IPS-NIHi11 (cell line): ENCODE data around the gene LAMA2.
A peak's percentile ranks its signal among the peaks of the same experiment; 100 is the strongest.

Source experiments
- DNase-seq: peaks from one replicate; pipeline ENCODE4 v3.0.0; 2012; ENCODE audit warnings: mixed read lengths, low spot score

Gene LAMA2

DNA sequence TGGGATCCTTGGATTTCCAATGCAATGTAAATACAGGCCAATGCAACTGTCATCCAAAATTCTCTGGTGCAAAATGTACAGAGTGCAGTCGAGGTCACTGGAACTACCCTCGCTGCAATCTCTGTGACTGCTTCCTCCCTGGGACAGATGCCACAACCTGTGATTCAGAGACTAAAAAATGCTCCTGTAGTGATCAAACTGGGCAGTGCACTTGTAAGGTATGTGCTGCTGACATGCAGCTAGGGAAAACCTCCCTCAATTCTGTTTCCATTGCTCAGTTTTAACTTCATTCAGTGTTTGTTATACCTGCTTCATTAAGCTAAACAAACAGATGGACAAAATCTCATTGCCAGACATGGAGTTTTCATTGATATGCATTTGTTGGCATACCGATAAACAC lies 429.9 kb downstream of the LAMA2 start:
- DNase-seq: peak; percentile 25

DNA sequence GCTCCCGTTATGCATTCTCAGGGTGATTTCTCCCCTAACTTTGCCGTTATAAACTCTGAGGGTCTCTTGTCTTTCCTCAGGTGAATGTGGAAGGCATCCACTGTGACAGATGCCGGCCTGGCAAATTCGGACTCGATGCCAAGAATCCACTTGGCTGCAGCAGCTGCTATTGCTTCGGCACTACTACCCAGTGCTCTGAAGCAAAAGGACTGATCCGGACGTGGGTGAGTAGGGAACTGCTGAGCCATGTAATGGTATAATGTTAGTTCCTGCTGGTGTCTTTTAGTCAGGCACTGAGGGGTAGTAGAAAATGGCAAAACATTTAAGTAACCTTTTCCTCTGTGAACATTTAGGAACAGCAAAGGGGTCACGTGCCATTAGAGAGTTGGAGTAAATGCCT lies 431.6 kb downstream of the LAMA2 start:
- no peak for DNase-seq

DNA sequence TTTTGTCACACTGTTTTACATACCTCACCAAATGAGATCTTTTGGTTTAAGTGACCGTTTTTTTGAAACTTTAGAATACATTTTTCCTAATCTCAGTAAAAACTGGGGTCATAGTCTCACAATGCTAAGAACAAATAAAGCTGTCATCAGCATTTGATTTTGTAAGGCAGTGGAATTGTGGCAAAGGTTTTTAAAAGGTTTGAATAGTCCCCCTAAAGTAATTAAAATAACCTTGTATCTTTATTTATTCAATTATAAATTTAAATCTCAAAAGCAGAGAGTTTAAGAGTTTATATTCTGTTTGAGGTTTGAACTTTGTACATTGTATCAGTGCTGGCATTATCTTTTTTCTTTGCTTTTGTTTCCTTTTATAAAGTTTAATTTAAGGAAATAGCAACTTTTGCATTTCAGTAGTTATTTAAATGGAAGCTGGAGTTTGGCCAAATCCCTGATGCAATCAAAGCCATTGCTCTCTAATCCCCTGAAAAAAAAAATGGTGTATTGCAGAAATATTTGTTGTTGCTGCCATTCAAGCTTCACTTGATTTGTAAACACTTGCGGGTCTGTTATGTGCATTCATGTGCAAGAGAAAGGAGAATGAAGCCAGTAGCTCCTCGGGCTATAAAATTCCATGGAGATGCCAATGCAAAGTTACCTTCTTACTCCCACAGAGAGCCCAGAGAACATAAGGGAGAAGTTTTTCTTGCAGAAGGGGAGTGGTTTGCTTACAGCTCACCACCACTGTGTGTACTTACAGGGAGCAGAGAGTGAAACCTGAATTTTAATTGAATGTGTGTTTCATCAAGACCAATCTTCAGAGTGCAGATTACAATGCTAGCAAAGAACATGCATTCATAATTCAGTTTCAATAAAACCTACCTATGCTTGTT lies 435.2 kb downstream of the LAMA2 start:
- DNase-seq: peak; percentile 64

DNA sequence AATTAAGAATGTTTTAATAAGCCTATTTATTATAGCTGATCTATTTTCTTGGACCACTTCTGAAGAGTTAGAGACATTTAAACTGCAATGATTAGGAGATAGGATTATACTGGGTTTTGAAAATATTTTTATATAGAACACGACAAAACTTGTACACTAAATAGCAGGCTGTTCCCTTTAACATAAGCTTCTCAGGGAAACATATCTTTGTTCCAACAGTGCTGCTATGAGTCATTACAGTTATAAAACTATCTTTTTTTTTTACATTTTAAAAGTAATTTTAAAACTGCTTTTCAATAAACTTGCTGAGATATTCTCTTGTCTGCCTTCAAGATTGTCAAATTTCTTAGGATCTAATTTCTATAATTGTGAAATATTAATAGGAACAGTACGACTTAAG lies 438.0 kb downstream of the LAMA2 start:
- DNase-seq: no peak

DNA sequence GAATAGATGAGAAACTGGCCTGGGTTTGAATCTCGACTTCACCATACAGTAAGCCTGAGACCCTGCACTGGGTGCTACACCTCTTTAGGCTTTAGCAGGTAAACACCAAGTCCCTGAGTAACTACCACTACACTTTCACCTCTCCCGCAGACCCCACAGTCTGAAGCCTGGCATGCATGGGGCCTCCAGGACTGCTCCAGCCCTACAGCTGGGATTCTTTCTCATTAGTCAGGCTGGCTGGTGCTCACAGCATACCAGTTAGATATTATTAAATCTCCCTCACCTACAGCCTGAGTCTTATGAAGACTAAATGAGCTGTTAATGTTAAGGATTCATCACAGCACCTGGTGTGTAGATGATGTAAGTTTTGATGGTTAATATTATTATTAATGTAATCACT lies 438.4 kb downstream of the LAMA2 start:
- DNase-seq: no peak

DNA sequence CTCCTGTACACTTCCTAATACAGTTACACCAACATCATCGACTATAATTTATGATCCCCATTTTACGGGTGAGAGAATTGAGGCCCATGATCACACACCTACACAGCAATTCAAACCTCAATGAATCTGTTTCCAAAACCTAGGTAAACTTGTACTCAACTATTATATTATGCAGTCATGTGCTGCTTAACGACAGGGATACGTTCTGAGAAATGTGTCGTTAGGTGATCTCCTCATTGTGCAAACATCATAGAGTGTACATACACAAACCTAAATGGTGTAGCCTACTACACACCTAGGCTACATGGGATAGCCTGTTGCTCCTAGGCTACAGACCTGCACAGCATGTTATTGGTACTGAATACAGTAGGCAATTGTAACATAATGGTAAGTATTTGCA lies 441.4 kb downstream of the LAMA2 start:
- no peak for DNase-seq

DNA sequence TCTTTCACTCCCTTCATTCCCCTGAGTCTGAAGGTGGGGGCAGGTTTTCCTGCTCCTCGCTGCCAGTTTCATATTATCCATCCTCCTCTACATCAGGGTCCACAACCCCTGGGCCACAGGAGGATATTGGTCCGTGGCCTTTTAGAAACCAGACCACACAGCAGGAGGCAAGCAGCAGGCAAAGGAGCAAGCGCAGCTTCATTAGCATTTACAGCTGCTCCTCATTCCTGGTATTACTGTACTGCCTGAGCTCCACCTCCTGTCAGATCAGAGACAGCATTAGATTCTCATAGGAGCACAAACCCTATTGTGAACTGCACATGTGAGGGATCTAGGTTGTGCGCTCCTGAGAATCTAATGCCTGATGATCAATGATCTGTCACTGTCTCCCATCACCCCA lies 446.7 kb downstream of the LAMA2 start:
- no peak for DNase-seq

DNA sequence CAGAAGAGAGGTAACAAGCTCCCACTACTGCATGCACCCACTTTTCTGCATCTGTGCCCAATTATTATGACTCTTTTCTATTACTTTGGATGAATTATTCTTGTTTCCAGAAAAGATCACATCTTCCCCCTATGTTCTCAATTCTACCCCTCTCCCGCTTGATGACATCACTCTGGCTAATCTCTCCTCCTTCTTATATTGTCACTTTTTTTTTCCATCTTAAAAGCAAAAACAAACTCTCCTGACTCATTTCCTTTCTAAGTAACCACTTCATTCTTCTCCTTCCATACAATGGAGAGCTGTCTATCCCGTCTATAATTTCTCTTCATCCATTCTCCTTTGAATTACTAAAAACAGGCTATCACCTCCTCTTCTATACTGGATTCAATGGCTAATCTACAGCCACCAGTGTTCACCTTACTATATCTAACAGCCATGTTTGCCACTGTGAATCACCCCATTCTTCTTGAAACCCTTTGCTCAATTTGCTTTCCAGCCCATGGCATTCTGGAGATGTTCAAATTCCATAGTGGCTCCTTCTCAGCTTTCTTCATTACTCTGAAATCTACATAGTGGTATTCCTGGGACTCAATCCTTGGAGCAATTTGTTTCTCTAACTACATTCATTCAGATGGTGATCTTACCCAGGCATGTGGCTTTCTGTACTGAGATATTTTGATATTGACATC lies 448.7 kb downstream of the LAMA2 start:
- no peak for DNase-seq

DNA sequence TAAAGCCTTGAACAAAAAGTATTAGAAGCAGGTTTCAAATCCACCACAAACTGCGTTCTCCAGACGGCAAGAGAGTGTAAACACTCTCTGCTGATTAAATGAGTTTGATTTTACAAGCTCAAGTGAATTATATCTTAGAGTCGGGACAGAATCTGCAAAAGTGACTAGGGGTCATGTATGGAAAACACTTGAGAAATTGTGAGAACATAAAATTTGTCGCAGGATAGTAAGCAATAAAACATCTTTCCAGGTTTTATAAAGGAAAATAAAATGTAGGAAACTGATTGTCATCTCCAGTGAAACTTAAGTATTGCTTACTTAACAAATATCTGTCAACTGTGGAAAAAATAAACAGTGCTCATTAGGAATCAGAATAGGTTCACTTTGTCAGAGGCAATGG lies 452.9 kb downstream of the LAMA2 start:
- DNase-seq: no peak

DNA sequence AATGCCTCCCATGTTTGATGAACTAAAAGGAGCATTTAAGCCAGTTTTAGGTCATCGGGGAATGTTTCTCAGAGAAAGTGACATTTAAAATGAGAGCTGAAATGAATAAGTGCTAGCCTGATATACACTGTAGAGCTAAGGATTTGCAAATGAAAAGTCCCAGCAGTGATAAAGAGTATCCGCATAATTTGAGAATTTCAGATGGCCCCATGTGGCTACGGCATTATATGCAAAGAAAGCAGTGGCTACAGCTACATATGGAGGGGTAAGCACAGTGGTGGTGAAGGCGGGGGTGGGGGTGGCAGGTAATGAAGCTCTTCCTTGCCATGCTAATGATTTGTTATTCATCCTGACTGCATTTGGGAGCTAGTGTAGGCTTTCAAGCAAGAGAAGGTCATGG lies 455.7 kb downstream of the LAMA2 start:
- no peak for DNase-seq

DNA sequence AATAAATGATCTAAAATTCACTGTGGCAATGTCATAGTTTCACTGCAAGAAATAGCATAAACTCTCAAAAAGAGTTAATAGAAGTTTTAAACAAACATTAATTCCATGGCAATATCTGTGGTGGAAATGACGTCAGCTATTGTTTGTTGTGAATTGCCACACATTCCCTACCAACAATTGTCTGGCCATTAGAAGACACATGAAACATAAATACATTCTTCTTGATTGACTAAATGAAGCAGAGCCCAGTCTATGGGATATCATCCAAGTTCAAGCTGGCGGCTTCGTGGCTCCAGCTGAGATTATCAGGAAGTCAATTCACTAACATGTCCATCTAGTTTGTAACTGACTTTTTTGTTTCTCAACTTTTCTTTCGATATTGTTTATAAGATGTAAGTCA lies 458.0 kb downstream of the LAMA2 start:
- no peak for DNase-seq

DNA sequence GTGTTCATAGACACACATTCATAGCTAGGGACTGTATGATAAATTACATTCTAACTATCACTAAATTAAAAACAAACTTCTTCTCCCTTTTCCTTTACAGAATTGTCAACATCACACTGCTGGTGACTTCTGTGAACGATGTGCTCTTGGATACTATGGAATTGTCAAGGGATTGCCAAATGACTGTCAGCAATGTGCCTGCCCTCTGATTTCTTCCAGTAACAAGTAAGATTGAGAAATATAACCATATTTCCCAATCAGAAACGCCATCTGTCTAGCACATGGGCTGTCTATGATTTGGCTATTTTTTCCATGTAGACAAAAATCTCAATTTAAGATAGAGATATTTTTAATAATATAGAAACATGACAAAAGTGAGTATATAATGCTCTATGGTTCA lies 459.3 kb downstream of the LAMA2 start:
- no peak for DNase-seq

DNA sequence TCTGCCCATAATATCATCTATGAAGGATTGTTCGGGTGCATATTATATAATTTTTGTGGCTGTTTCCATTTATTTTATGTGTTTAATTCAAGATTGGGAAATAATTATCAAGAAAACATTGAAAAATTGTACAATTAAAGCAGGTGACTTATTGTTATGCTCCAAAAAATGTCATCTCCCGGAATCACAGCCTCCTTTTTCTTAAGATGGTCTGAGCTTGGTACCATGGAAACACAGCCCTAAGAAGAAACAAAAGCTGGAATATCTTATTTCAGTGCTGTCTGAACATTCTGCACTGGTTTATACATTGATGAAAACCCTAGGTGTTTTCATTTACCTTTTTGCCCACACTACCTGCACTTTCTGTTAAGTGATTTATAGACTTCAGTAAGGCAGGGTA lies 459.9 kb downstream of the LAMA2 start:
- no peak for DNase-seq

DNA sequence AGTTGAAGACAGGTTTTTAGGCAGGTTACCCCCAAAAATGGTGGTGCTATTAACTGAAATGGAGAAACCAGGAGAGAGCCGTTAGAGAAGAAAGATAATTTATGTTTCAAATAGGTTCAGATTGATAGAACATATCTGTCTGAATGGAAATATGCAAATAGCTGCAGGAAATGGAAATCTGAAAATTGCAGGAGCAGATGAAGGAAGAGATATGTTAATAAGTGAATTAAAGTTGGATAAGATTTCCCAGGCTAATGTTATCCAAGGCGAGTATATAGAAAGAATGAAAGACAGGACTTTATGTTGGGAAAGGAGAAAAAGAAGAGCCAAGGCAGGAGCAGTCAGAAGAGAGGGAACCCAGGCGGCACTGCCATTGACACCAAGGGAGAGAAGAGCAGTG lies 461.4 kb downstream of the LAMA2 start:
- no peak for DNase-seq

DNA sequence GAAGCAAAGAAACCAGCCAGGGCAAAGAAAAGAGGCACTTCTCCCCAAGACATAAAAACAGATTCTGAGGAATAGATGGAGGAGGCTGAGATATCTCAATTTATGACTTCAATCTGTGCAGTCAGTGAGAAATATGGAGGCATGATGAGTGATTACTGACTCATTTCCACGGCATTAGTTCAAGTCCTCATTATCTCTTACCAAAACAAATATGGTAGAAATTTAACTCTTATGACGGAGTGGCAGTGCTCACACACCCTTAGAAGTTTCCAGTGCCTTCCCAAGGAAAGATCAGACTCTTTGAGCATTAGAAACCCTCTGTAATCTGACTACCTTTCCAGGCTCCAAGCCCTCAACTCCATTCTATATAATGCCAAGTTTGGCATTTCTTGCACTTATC lies 463.0 kb downstream of the LAMA2 start:
- no peak for DNase-seq

DNA sequence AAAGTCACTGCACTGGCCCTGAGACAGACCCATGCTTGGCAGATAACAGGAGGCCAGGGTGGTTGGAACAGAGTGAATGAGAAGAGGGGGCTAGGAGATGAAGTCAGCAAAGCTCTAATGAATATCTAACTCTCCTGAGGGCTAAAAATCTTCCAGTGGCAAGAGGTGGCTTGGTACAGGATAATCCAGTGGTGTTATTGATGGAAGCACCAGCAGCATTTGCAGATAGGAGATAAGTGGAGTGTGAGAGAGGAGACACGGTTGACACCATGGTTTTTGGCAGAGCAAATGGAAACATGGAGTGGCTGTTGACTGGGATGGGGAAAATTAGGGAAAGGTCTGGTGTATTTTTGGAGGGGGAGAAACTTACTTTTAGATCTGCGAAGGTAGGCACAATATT lies 464.0 kb downstream of the LAMA2 start:
- DNase-seq: no peak

DNA sequence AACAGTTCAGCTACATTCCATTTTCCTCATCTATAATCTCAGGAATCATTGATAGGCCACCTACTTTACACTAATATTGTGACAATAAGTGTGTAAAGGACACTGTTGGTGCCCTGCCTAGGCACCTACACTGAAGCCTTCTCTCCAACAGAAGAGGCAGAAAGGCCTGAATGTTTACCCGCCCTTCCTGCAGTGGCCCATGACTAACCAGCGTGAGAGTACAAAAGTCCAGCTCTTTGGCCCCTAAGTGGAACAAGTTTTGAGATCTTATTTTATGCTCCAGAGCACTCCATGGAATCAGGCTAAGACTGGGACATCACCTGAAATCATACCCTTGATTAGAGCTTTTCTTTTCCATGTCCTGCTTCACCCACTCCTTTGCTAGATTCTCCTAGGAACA lies 467.3 kb downstream of the LAMA2 start:
- no peak for DNase-seq

DNA sequence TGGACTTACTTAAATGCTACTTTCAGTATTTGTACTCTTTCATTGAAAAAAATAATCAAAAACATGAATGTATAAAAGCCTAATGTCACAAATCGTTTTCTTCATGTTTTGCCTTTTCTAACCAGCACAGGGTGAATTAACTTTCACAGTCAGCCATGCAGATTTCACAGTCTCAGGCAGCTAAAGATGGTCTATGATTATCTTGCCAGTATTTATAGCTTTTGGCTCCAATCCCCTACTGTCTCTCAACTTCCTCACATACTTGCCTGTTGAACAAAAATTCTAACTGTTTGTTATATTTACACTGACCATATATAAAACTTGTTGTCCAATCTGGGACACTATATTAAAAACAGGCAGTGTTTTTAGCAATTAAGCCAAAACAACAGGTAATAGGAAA lies 468.9 kb downstream of the LAMA2 start:
- no peak for DNase-seq

DNA sequence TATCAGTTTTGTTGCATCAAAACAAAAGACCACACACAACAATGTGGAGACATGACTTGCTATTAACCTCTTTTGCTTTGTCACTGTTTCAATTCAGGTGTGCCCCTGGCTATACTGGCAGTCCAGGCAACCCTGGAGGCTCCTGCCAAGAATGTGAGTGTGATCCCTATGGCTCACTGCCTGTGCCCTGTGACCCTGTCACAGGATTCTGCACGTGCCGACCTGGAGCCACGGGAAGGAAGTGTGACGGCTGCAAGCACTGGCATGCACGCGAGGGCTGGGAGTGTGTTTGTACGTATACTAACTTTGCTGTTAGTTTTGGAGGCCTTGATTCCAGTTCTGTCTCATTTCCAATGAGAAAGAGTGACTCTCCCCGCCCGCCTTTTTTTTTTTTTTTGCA lies 470.1 kb downstream of the LAMA2 start:
- no peak for DNase-seq

DNA sequence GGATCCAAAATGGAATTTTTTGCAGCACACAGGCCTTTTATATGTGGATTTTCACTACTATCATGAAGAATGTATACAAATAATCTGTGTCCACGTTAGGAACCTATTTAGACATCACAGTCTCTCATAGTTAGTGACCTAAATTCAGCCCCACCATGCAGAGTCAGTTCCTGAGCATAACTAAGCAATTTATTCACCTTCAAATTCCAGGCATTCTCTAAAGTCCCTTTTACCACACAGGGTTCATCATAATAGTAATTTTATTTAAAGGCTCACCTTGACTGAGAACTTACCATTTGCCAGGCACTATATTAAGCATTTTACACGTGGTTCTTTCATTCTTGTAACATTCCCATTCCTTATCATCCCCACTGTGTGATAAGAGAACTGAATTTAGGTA lies 473.2 kb downstream of the LAMA2 start:
- DNase-seq: no peak

DNA sequence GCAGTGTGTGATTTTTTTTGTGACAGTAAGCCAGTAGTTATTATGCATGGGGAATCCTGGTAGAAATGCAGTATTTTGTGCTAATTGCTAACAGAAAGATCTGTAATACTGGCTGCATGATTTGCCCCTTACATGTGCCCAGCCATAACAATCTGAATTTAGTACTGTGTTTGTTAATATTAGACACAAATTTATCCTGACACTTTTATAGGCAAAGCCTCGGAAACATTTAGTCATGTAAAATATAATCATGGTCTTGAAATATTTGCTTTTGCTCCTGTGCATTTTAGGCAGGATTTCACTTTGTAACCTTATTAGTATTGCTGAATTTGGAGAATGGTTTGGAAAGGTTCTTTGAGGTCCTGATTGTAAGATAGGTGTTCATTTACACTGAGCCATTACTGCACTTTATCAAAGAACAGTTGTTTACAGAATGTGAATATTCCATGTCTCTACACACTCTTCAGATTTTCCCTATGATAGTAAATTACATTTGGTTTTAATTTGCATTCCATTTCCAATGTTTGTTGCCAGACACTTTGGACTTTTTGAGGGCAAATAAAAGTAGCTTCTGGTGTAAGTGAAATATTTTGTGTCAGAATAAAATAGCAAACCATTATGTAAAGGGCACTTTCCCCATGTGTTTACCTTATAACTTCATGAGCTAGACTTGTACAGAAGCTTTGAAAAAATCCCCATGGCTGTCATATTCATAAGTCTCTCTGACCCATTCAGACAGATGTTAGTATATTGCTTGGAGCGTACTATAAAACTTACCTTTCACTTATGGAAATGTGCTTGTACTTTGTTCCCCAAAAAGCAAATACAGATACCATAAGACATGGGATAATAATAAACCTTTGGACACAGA lies 477.1 kb downstream of the LAMA2 start:
- DNase-seq: no peak

DNA sequence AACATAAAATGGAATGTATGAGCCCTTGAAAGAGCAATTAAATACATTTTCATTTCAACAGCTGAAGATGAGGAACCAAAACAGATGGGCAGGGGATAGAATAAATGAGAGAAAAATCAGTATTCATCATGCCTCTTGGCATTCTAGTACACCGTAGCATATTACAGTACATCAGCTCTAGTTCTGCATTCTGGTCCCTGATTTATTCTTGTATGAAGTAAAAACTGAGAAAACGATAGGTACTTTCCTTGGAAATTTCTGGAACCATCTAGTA lies 477.7 kb downstream of the LAMA2 start:
- DNase-seq: no peak

DNA sequence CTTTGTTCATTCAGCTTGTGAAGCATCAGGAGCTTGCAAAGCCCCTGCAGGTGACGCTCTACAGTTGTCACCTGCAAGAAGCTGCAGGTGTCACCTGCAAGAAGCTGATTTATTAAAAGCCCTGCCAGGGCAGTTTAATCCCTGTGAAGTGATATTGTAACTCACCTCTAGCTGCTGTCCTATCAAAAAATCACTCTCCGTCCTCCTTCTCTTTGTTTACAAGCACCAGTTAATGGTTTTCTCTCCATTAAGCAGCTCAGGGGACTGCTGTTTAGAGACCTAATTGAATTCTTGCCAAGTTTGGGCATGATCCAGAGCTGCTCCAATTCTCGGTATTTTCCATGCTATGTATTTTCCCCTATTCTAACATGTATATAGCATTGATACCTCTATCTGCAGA lies 481.1 kb downstream of the LAMA2 start:
- DNase-seq: no peak
